Stimulated activated CD4-positive, alpha-beta T cell treated with anti-CD3 and anti-CD28 coated beads, Interleukin-4, amount 100 ng/mL, for 4 hours (primary cell): ENCODE data around the gene CEBPZOS.

Source experiments
- DNase-seq, 2 experiments: peaks; one replicate each; pipeline ENCODE4 v3.0.0-alpha.2; 2020

The CEBPZOS gene

DNA sequence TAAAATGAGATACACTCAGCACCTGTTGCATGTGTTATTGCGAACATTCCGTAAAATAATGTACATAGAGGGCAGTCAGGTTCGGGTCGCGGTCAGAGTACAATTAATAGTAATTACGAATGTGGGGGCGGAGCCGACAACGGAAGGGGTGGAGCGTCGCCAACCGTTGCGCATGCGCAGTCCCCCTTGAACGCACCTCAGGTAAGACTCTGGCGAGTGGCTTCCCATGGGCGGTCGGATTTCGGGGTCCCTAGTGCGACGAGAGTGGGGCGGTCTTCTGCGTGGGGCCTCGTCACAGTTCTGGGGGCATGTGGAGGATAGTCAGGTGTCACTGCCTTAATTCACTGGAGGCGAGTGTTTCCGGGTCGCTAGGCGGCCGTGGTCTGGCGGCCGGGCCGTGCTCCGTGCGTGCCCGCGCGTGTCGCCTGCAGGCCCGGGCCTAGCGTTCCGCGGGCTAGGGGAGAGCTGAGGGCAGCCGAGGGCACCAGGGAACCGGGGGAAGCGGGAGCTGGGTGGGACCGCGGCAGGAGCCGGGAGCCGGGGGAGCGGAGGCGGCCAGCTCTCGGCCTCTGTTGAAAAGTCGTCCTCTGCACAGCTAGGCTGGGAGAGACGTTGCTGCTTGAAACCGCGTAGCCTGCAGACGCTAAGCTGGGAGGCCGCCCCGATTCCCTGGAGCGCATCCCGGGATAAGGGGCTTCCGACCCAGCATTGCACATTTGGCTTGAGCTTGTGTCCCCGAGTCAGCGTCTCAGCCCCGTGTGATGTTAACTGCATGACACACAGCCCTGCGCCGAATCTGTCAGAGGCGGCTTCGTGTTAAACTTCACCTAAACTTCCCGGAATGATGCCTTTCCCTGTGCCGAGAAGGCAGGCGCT lies at the start of gene CEBPZOS:
CEBPZOS (plus strand) TSS at position 177 of the 876 bp plus-strand sequence. CDS start 3,209 bp downstream, outside the sequence.
- DNase-seq, result peak; percentile 86 to 88

DNA sequence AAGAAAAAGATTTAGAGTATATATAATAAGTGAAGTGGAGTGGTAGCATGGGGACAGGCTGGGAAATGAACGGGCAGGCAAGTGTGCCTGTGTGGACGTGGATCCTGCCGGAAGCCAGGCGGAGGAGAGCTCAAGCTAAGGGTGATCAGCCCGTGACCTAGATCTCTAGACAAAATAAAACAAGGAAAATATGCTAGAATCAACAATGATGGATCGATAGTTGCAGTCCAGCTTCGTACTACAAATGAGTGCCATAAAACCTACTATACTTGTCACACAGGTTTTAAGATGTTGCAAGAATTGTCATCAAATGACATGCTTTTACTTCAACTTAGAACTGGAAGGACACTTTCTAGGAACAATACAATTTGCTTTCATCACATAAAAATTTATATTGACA lies 48.0 kb upstream of the CEBPZOS start:
- no peak for DNase-seq

DNA sequence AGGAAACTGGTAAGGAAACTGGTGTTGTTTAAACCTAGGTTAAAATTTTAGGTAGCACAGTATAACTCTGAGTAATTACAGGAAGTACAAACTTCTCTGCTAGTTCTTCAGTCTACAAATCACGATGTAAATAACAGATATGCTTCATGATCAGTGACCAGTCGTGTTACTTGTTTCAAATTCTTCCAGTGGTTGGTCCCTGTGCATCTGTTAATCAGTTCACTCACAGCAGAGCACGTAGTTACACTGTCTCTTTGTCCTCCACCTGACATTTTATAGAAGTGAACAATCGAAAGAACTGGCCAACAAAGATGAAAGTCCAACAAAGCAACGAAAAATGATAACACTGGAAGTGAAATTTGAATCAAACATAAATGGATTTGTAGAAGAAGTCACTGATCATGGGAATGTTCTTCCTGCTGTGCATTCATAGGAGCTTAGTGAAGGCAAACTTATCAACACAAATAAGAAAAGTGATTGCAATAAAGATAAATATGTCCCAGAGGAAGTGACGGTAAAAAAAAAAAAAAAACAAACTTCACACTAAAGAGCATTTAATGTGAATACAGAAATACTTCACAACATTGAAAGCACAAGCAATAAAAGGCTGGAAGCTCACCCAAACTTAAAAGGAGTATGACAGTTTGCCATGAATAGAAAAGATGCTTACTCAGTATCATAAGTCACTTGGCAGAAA lies 46.5 kb upstream of the CEBPZOS start:
- DNase-seq, result no peak

DNA sequence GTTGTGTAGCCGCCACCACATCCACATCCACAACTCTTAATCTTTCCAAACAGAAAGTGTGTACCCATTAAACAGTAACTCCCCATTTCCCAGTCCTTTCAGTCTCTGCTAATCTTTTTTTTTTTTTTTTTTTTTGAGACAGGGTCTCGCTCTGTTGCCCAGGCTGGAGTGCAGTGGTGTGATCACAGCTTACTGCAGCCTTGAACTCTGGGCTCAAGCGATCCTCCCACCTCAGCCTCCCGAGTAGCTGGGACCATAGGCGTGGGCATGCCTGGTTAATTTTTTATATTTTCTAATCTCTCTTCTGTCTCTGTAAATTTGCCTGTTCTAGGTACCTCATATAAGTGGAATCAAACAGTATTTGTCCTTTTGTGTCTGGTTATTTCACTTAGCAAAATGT lies 43.1 kb upstream of the CEBPZOS start:
- DNase-seq, result no peak

DNA sequence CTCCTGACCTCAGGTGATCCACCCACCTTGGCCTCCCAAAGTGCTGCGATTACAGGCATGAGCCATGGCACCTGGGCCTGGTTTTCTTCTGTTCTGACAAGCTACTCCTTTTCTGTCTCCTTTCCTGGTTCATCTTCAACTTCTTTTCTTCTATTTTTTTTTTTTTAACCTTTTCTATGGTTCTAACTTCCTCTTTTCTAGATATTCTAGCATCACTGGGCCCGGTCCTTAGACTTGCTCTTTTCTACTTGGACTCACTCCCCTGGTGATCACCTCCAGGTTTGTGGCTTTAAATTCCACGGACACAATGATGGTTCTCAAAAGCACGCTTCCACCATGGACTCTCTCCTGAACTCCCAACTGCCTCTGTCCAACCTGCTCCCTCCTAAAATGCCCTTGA lies 41.5 kb upstream of the CEBPZOS start:
- DNase-seq, result no peak

DNA sequence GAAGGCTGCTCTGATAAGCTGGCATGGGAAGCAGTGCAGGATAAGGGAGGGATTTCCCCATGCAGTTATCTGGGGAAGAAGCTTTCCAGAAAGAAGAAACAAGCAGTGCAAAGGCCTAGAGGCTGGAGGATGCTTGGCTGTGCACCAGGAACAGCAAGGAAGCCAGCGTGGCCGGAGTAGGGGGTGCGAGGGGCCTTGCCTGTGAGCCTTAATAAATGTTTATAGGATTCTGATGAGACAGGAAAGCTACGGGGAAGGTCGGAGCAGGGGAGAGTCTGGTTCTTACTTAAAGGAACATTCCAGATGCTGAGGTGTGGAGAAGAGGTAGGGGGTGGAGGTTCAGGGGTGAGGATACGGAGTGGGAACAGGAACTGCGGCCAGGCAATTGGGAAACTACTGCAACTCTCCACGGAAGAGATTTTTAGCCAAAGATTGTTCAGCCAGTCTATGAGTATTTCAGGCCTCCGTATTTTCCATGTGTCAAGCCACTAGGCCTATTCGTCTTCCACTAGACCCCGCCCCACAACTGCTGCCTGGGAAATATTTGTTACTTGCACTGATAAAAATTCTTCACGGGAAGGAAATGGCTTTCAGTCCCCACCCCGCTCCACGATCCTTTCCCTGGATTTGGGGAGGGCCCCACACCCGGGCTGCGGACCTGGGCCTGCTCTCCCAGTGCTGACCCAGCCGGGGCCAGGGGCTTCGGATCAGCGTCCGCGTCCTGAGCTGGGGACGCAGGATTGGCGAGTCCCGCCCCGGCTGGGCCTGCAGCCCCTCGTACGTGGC lies 40.0 kb upstream of the CEBPZOS start:
- DNase-seq, result peak; percentile 20 to 35

DNA sequence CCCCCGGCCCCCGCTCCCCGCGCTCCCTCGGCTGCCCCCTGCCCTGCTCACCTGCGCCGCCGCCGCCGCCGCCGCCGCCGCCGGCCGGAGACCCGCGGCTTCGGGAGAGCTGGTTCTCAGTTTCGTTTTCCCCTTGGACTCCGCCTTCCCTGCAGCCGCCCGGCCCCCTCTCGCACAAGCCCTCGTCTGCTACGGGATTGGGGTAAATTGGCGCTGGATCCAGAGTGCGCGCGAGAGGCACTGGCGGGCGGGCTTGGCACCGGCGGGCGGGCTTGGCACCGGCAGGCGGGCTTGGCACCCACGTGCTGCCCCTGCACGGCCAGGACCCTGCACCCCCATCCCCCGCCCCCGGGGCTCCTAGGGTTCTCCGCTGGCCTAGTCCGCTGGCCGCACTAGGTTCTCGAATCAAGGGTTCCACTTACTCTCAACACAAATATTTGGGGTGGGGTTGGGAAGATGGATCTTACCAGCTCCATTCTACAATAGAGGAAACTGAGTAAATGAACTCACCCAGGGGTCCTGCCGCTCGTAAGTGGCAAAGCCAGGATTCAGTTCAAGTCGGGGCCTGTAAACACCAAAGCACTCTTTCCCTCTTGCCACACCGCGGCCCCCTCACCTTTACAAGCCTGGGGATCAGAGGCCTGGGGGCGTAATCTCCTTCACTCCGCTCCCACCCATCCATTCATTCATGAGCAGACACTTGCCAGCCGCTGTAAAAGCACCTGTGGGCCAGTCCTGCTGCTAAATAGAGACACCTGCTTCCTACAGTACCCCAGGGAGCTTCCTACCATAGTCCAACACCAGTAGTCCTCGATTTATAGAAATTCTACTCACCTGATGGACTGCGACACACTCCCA lies 39.2 kb upstream of the CEBPZOS start, which contains the start of gene EIF2AK2:
EIF2AK2 (minus strand) TSS at position 124 of the 858 bp plus-strand sequence. CDS start 9,174 bp downstream, outside the sequence.
- peak; percentile 55 to 83 for DNase-seq

DNA sequence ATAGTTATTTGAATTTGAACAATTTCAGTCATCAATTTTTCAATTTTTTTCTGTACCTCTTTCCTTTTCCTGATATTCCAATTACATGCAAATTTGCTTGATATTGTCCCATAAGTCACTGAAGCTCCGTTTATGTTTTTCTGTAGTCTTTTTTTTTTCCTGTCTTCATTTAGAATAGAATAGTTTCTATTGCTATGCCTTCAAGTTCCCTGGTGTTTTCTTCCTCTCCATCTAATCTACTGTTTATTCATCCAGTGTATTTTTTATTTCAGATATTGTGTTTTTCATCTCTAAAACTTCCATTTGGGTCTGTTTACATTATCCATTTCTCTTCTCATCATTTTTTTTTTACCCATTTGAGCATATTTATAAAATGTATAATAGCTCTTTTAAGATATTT lies 31.5 kb upstream of the CEBPZOS start:
- no peak for DNase-seq

DNA sequence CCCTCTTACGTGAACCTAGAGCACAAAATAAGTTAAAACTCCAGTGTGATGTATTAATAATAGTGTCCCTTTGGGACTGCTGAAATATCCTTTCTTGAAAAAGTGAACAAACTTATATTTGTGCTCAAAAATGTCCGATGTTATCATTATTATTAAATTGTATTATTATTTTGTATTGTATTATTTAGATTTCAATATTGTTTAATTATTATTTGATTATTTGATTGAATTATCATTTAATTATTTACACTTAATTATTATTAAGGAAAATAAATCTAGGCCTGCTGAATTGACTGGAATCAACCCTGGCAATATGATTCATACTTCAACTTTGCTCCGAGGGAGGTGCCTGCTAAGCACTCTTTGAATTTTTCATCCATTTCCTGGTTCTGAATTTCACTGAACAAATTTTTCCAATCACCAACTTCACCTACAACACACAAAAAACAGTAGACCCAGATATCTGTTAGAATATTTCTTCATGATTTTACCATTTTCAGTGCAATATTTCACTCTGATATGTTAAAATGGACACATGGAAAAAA lies 28.6 kb upstream of the CEBPZOS start:
- no peak for DNase-seq

DNA sequence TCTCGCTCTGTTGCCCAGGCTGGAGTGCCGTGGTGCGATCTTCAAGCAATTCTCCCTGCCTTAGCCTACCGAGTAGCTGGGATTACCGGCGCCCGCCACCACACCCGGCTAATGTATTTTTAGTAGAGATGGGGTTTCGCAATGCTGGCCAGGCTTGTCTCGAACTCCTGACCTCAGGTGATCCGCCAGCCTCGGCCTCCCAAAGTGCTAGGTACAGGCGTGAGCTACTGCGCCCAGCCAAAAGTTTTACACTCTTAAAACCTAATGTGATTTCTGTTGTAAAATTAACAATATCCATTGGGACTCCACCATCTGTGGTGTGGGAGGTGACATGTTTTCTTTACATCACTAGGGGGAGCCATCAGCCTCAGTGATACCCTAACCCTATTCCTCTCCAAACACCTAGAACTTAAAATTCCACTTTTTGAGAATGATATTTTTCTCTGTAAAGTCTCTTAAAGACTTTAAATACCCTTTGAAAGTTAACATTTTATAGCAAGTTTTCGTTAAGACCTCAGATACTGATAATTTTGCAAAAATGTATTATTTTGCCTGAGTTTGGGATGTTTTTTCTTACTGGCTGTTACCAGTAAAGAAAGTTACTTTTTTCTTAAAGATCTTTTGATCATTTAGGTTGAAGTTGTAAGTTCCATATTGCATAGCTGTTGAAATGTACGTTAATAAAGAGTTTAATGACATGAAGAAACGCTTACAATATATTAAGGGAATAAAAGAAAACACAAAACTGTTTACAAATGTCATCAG lies 27.9 kb upstream of the CEBPZOS start:
- DNase-seq, result peak in 1 of 2 experiments; percentile 17

DNA sequence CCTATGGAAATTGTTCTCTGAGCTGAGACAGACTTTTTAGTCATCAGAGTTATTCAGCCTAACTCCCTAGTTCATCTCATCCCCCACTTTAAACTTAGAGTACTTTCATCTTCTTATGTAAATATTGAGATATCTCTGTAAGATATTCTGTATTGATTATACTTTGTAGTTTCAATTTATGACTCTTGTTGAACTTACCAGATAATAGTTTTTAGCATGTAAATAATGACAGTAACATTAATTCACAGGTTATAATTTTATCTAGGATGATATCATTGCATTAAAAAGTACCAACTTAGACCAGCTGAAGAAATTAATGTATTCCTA lies 24.7 kb upstream of the CEBPZOS start:
- no peak for DNase-seq

DNA sequence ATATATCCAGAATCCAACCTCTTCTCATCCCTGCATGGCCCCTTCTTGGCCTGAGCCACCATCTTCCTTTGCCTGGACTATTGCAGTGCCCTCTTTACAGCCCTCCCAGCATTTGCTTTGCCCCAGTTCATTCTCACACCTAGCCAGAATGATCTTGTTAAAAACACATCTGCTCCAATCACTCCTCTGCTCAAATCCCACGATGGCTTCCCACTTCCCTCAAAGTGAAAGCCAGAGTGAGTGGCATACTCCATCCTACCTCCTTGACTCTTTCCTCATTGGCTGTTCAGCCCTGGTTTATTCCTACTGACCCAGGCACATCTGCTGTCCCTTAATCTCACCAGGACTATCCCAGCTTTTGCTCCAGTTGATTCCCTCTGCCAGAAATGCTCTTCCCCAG lies 22.6 kb upstream of the CEBPZOS start:
- no peak for DNase-seq

DNA sequence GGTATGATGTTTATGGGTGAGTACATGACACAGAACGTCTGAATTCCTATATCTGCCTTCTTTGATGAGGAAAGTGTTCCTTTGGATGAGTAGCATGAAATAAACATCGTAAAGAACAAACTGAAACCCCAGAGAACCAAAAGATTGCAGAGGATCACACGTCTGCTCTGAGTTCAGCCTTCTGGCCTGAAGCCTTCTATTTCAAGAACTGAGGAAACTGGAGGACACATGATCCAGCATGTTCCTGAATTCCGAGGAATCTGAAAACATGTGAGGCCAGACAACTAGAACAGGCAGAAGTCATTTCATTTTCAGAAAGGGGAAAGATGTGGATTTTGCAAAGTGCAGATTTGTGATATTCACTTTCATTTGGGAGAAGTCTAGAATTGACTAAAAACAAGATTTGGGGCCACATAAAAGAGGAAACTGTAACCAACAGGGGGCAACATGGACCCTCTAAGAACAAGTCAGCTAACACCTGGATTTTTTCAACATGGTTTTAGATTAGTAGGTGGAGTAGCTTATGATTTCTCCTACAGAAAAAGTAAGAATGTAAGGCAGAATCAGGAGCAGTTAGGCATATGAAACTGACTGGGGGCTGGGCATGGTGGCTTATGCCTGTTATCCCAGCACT lies 16.2 kb upstream of the CEBPZOS start:
- no peak for DNase-seq

DNA sequence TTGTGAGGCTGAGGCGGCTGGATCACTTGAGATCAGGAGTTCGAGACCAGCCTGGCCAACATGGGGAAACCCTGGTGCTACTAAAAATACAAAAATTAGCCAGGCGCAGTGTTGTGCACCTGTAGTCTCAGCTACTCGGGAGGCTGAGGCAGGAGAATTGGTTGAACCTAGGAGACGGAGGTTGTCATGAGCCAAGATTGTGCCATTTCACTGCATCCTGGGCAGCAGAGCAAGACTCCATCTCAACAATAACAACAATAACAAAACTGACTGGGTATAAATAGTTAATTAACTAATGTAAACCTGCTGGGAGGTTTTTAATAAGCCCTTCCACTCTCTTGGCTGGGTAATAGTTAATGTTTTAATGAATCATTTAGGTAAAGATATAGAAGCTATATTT lies 15.7 kb upstream of the CEBPZOS start:
- DNase-seq, result no peak

DNA sequence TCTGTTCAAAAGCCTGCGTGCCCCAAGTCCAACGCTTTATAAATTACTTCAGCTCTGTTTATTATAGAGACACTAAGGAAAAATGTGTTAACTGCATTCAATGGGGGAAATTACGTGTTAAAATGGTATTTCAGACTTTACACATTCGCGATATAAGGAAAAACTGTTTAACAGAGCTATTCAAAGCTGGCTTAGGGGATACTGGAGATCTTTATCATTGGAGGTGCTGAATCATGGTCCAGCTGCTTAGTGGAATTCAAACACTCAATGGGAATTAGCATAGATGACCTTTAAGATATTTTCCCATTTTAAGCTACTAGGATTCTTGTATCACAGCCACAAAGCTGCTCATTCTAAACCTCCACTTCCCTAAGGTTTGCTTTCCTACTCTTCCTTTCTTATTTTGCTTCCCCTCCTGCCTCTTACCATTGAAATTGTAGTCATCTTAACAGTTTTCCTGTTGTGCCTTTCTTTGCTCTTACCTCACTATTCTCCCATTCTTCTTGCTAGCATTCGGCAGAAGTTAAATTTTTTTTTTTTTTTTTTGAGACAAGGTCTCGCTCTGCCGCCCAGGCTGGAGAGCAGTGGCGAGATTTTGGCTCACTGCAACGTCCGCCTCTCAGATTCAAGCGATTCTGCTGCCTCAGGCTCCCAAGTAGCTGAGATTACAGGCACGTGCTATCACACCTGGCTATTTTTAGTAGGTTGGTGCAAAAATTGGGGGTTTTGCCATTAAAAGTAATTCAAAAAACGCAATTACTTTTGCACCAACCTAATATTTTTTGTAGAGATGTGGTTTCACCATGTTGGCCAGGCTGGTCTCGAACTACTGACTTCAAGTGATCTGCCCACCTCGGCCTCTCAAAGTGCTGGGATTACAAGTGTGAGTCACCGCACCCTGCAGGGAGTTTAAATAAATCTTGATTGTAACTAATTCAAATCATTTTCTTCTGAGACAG lies 14.3 kb upstream of the CEBPZOS start:
- DNase-seq, result no peak

DNA sequence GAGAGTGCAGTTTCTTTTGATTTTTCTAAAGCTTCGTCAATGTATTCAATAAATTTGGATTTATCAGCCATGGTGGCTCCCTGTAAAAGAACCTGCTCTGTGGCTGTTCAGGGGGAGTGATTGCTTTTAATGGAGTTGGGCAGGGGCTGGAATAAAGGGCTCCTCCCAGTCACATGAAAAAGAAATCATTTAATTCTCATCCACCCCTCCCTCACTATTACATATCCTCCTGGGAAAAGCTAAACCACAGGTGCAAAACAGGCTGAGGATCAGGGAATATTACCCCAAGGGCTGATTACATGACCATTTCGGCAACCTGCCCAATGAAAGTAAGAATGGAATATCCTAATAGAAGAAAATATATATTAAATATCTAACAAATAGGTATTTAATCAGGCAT lies 7.7 kb upstream of the CEBPZOS start, which contains the start of gene SULT6B1:
SULT6B1 (minus strand) TSS at position 101 of the 400 bp plus-strand sequence; CDS start at position 71, 30 bp downstream.
- DNase-seq, result no peak

DNA sequence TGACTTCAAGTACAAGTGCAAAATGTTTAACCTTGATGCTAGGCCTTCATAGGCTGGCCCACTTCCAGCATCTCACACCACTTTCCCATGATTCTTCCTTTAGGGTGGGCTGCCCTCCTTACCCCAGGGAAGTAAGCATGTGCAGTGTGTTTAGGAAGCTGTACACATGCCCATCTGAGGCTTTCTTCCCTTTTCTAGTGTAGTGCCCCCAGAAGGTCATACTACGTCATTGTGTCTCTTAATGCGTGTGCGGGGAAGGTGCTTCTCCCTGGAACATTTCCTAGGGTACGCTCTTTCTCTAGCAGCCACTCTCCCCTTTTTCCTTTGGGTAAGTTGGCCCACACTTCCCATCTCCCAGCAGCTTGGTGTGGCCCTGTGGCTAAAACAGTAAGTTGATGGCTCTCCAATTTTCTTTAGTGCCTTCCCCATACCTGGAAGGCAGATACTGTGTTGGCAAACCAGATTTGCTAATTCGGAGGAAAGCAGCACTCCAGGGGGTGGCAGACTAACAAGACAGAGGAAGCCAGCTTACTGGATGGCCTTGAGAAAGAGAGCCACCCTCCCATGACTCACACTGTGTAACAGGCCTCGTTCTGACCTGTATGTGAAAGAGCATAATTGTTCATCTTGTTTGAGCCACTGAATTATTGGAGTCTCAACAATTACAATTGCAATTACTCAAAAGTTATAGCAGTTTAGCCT lies 6.7 kb upstream of the CEBPZOS start:
- DNase-seq, result no peak

DNA sequence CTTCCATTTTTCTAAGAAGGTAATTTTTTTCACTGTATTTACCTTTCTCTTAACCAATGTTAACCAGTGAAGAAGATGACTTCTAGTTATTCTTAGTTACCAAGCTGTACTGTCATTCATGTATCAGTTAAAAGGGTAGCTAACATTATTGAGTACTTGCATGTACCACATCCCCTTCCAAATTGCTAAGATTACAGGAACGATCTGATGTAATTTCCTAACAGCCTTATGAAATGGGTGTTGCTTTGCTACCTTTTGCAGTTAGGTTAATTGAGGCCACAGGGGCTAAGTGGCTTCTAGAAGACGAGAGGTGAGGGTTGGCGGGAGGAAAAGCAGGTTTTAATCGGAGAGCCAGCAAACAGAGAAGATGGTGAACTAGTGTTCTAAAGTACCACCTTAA lies 6.0 kb upstream of the CEBPZOS start:
- no peak for DNase-seq

DNA sequence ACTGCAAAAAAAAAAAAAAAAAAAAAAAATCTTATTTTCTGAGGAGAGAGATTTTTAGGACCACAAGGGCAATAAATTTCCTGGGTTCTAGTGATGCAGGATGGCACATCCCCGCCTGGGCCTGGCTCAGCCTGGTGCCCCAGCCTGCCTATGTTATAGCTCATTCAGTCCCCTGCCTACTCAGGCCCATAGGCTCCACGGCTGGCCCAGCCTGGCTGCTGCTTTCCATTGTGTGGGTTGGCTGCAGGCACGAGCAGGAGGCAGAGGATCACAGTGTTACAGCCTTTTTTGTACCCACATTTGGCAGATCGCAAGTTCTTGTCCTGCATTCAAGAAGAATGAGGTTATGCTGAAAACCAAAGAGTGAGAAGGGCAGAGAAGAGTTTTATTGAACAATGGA lies 5.0 kb upstream of the CEBPZOS start:
- no peak for DNase-seq
